Panc1 (cell line): ENCODE results near the gene FREM1.

Experiments
- POLR2AphosphoS5 ChIP-seq: IDR thresholded peaks from 2 replicates; pipeline ENCODE4 v1.6.1; 2012; ENCODE audit warnings: mild to moderate bottlenecking, low read depth, low read length, moderate library complexity
- REST ChIP-seq, 2 experiments: IDR thresholded peaks; 2 replicates each; pipeline ENCODE4 v1.6.1; 2011 to 2012; ENCODE audit warnings: low read depth in 2 of 2, control low read depth in 1 of 2, low read length in 1 of 2, mild to moderate bottlenecking in 1 of 2, moderate library complexity in 1 of 2; ENCODE audit not compliant: insufficient read depth in 1 of 2
- SIN3A ChIP-seq: IDR thresholded peaks from 2 replicates; pipeline ENCODE4 v1.6.1; 2012; ENCODE audit warnings: low read depth, mild to moderate bottlenecking, low read length, moderate library complexity, borderline replicate concordance; ENCODE audit not compliant: insufficient read depth
- TCF7L2 ChIP-seq: IDR thresholded peaks from 2 replicates; pipeline ENCODE4 v1.6.1; 2011; ENCODE audit warnings: mild to moderate bottlenecking, low read depth, low read length, inconsistent platforms
- TF ChIP-seq, protein P1 (sequence below): fragments of 450-650 bp; IDR thresholded peaks from 2 replicates; pipeline ENCODE4 v1.5.1; 2017; ENCODE audit warnings: mild to moderate bottlenecking

DNA sequence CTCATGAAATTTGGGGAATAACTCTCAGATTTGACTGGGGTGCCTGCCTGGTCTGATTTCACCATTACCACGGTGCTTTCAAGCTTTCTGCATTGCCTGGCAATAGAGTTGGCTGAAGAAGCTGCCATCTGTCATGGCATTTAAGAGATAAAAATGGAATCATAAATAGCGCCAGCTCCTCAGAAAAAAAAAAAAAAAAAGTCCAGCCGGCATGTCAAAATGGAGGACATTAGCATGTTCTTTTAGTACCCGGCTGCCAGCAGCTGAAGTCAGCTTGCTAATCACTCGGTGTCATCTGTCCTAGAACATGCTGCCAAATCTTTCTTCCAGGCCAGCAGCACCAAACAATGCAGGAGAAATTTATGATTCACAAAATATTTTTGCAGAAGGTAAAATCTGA is 130.0 kb downstream of the FREM1 start:
- TF ChIP-seq, protein P1, sequence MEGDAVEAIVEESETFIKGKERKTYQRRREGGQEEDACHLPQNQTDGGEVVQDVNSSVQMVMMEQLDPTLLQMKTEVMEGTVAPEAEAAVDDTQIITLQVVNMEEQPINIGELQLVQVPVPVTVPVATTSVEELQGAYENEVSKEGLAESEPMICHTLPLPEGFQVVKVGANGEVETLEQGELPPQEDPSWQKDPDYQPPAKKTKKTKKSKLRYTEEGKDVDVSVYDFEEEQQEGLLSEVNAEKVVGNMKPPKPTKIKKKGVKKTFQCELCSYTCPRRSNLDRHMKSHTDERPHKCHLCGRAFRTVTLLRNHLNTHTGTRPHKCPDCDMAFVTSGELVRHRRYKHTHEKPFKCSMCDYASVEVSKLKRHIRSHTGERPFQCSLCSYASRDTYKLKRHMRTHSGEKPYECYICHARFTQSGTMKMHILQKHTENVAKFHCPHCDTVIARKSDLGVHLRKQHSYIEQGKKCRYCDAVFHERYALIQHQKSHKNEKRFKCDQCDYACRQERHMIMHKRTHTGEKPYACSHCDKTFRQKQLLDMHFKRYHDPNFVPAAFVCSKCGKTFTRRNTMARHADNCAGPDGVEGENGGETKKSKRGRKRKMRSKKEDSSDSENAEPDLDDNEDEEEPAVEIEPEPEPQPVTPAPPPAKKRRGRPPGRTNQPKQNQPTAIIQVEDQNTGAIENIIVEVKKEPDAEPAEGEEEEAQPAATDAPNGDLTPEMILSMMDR: no peak
- TF ChIP-seq REST (IDR thresholded peaks at IDR 0.05; ENCODE audit: insufficient read depth in 1 of 2, low read depth in 2 of 2, low read length in 1 of 2): no peak
- TF ChIP-seq SIN3A: no peak
- no peak for TF ChIP-seq POLR2AphosphoS5
- no peak for TF ChIP-seq TCF7L2
